Endothelial cell (in vitro differentiated cells): Measurements from ENCODE around the gene CLDN1. TPM values are rescaled to one million over a fixed set of nuclear protein-coding genes. Genes with fewer than 3 reads are reported as not detected.

Source experiments
- DNase-seq: peaks from one replicate; pipeline ENCODE4 v3.0.0; 2021; ENCODE audit warnings: low spot score
- H3K27ac Mint-ChIP-seq: one replicate; pipeline ENCODE4 v1.8.0; 2021; ENCODE audit warnings: mixed read lengths, inconsistent platforms; ENCODE audit not compliant: unreplicated experiment
- H3K27me3 Mint-ChIP-seq: one replicate; pipeline ENCODE4 v1.8.0; 2021; ENCODE audit warnings: mild to moderate bottlenecking, moderate library complexity, mixed read lengths, inconsistent platforms; ENCODE audit not compliant: unreplicated experiment
- H3K36me3 Mint-ChIP-seq: one replicate; pipeline ENCODE4 v1.8.0; 2021; ENCODE audit warnings: mild to moderate bottlenecking, low read depth, mixed read lengths, inconsistent platforms; ENCODE audit not compliant: unreplicated experiment
- H3K4me1 Mint-ChIP-seq: one replicate; pipeline ENCODE4 v1.8.0; 2021; ENCODE audit warnings: mild to moderate bottlenecking, mixed read lengths, inconsistent platforms; ENCODE audit not compliant: unreplicated experiment
- H3K4me3 Mint-ChIP-seq: one replicate; pipeline ENCODE4 v1.8.0; 2021; ENCODE audit warnings: mild to moderate bottlenecking, mixed read lengths, inconsistent platforms; ENCODE audit not compliant: unreplicated experiment
- H3K9me3 Mint-ChIP-seq: one replicate; pipeline ENCODE4 v1.8.0; 2021; ENCODE audit warnings: mixed read lengths, inconsistent platforms; ENCODE audit not compliant: unreplicated experiment
- total RNA-seq: library from RNA; stranded (reverse); fragmentation: NEBNext Ultra II Directional; extraction: Animal tissue kit (Norgen Biotek cat#: 25700); gene quantifications from one replicate; pipeline ENCODE4 v1.2.1, GENCODE V29; 2021; ENCODE audit not compliant: unreplicated experiment
- TF ChIP-seq, protein P1 (sequence below): fragments of 200-600 bp; sonication (generic); IDR thresholded peaks from one replicate; pipeline ENCODE4 v1.5.0; 2021; ENCODE audit warnings: antibody characterized with exemption; ENCODE audit not compliant: unreplicated experiment

The CLDN1 gene
- total RNA-seq, 1 donor from 2014 or later, result 0.13 TPM

DNA sequence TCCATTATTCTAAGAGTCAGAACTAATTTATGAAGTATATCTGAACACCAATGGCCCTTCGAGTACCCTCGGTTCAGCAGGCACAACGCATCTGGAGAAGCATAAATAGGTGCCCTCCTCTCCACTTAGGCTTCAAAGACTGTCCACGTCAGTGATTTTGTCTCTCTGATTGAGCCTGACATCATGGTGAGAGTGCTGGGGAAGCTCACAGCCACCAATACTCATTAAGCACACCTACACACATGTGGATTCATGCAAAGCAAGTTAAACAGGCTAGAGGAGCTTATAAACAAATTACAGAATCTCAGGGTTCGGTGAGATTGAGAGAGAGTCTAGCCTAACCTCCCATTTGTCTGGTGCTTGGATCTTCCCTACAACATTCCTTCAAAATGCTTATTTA lies 3.6 kb downstream of the CLDN1 start:
- Mint-ChIP-seq H3K4me3 (no peak overlapping the region), H3K4me1 (peaks cover 7% of the 10 kb centered on the region)

DNA sequence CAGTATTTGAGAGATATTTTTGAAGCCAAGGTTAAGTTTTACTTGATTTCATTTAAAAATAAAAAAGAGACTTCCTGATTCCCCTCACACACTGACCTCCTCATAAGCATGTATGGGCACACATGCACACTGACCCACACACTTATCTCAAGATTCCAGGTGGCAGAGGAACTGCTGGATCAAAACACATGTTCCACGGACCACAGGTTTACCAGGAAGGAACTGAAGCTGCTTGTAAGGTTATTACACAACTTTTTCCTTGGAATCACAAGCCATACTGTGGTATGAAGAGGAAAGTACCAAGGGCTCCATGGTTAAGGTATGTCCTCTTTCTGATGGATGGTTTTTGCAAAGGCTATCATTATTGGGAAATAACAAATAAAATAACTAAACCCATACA lies 7.5 kb downstream of the CLDN1 start:
- Mint-ChIP-seq H3K36me3 (no peaks in the 10 kb centered on the region), H3K4me1 (no peaks in the 10 kb centered on the region), H3K27ac (no peak overlapping the region), H3K9me3 (no peaks in the 10 kb centered on the region), H3K27me3 (no peaks in the 10 kb centered on the region), H3K4me3 (no peak overlapping the region)
- no peak for DNase-seq
- TF ChIP-seq, protein P1, sequence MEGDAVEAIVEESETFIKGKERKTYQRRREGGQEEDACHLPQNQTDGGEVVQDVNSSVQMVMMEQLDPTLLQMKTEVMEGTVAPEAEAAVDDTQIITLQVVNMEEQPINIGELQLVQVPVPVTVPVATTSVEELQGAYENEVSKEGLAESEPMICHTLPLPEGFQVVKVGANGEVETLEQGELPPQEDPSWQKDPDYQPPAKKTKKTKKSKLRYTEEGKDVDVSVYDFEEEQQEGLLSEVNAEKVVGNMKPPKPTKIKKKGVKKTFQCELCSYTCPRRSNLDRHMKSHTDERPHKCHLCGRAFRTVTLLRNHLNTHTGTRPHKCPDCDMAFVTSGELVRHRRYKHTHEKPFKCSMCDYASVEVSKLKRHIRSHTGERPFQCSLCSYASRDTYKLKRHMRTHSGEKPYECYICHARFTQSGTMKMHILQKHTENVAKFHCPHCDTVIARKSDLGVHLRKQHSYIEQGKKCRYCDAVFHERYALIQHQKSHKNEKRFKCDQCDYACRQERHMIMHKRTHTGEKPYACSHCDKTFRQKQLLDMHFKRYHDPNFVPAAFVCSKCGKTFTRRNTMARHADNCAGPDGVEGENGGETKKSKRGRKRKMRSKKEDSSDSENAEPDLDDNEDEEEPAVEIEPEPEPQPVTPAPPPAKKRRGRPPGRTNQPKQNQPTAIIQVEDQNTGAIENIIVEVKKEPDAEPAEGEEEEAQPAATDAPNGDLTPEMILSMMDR, result no peak

More for the DNA sequence above, 3.6 kb downstream of the CLDN1 start:
- DNase-seq, result no peak
- TF ChIP-seq, protein P1, result no peak
- Mint-ChIP-seq H3K36me3 (no peaks in the 10 kb centered on the region), H3K9me3 (no peaks in the 10 kb centered on the region), H3K27ac (no peak overlapping the region), H3K27me3 (peaks cover 7% of the 10 kb centered on the region)

DNA sequence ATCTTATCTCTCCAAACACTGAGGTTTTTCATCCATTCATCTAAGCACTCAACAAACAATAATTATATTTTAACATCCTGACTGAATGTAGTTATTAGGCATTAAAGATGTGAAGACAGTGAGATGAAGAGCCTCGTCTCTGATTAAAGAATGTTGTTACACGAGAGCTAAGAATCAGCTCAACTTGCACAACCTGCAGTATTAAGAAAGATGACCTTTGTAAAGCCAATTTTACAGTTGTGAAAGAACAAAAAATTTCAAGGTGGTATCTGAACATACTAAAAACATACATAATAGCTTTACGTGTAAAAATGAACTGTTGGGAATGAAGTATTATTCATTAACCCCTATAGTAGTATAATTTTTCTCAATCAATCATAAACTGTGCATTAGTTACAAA lies 12.8 kb downstream of the CLDN1 start:
- TF ChIP-seq, protein P1, result no peak
- no peaks in the 10 kb centered on the region for H3K36me3 Mint-ChIP-seq
- no peak overlapping the region for H3K4me3 Mint-ChIP-seq
- no peak for DNase-seq
- no peaks in the 10 kb centered on the region for H3K27me3 Mint-ChIP-seq
- H3K9me3 Mint-ChIP-seq, result no peaks in the 10 kb centered on the region
- H3K27ac Mint-ChIP-seq, result no peak overlapping the region
- no peaks in the 10 kb centered on the region for H3K4me1 Mint-ChIP-seq

DNA sequence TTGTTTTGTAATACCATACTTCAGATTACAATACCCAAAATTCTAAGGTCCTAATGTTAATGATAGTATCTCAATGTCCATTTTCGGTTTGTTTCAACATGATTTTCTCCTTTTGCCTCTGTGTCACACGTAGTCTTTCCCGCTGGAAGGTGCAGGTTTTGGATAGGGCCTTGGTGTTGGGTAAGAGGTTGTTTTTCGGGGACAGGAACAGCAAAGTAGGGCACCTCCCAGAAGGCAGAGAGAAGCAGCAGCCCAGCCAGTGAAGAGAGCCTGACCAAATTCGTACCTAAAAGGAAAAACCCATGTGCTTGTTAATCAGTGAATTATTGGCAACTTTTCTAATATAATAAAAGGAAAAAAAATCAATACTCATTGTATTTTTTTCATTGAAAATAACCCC lies 14.1 kb downstream of the CLDN1 start:
- Mint-ChIP-seq H3K27me3 (no peaks in the 10 kb centered on the region), H3K4me3 (no peak overlapping the region), H3K27ac (no peak overlapping the region)

DNA sequence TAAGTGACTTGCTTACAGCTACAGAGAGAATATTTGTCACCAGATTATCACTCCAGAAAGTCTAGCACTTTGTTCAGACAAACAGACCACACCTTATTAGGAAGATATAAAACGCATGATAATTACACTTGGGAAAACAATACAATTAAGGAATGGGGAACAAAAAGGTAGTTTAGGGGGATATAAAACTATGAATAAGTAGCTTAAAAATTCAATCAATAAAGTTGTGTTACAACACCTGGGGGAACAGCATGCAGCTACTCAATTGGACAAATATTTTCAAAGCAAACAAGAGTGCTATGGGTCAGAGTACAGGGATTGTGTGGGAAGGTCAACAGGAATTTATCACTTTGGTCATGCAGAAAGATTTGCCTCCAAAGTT lies 15.1 kb downstream of the CLDN1 start:
- no peak overlapping the region for H3K4me3 Mint-ChIP-seq
- TF ChIP-seq, protein P1, result no peak
- no peak for DNase-seq
- H3K27me3 Mint-ChIP-seq, result no peaks in the 10 kb centered on the region
- no peak overlapping the region for H3K27ac Mint-ChIP-seq
- no peaks in the 10 kb centered on the region for H3K4me1 Mint-ChIP-seq
- H3K36me3 Mint-ChIP-seq, result no peaks in the 10 kb centered on the region
- H3K9me3 Mint-ChIP-seq, result no peaks in the 10 kb centered on the region

More for the DNA sequence above, 14.1 kb downstream of the CLDN1 start:
- DNase-seq, result no peak
- TF ChIP-seq, protein P1, result no peak
- H3K9me3 Mint-ChIP-seq, result no peaks in the 10 kb centered on the region
- H3K4me1 Mint-ChIP-seq, result no peaks in the 10 kb centered on the region
- no peaks in the 10 kb centered on the region for H3K36me3 Mint-ChIP-seq
